Activated T-cell treated with anti-CD3 and anti-CD28 coated beads for 24 hours (primary cell): ENCODE results near the gene SPATA25.

Source experiments
- DNase-seq: peaks from one replicate; pipeline ENCODE4 v3.0.0-alpha.2; 2020; ENCODE audit warnings: low read depth

SPATA25 gene

GRCh38 chr20:45863543-45864470 lies 23.6 kb downstream of the SPATA25 start:
- no peak for DNase-seq

GRCh38 chr20:45861221-45862075 lies 26.0 kb downstream of the SPATA25 start:
- DNase-seq = no peak

GRCh38 chr20:45860560-45861220 lies 26.7 kb downstream of the SPATA25 start:
- no peak for DNase-seq

DNA sequence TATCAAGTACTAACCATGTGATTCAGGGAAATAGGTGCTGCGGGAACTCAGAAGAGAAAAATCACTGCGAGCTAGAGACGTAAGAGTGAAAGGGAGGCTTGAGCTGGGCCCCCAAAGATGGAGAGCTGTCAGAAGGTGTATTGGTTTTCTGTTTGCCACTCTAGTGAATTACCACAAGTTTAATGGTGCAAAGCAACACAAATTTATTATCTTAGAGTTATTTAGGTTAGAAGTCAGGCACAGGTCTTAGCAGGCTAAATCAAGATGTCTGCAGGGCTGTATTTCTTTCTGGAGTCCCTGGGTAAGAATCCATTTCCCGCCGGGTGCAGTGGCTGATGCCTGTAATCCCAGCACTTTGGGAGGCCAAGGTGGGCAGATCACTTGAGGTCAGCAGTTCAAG lies 27.5 kb downstream of the SPATA25 start:
- DNase-seq = no peak

- no peak for DNase-seq
Observed at GRCh38 chr20:45857882-45858216, 29.6 kb downstream of the SPATA25 start.

GRCh38 chr20:45857114-45857881 lies 30.1 kb downstream of the SPATA25 start, which contains the start of the genes ACOT8 and ZSWIM3:
Gene ACOT8, minus strand, starts transcription at chr20:45857392. Its CDS starts 77 bp downstream, at chr20:45857315.
Gene ZSWIM3, plus strand, starts transcription at chr20:45857614. Its CDS starts 212 bp downstream, at chr20:45857826.
- peak; percentile 94 for DNase-seq

- no peak for DNase-seq
Observed at GRCh38 chr20:45853484-45853883, 33.9 kb downstream of the SPATA25 start.

DNA sequence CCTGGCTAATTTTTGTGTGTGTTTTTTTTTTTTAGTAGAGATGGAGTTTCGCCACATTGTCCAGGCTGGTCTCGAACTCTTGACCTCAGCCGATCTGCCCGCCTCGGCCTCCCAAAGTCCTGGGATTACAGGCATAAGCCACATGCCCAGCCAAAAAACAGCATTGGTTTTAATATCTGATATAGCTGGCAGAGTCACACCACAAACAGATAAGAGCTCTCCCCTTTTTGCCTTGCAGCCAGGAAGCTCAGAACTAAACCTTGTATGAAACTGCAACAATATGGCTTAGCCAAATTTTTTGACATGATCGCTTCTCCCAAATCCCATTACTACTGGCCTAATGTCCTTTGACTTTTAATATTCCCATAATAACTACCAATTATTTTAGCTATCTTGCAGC lies 35.1 kb downstream of the SPATA25 start:
- DNase-seq = no peak

DNA sequence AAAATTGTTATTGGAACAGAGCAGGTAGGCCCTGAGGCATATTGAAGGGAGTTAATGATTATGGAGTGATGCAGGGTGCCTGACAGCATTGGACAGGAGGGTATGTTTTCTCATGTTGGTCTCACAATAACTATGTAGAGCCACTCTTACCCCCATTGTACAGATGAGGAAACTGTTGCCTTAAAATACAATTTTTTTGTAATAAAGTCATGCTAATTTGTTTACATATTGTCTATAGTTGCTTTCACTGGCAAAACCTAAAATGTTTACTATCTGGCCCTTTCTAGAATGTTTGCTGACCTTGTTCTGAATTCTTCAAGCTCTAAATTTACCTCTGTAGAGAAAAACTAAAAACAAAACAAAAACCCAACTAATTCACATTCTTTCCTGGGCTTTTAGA lies 35.9 kb downstream of the SPATA25 start:
- DNase-seq = no peak

DNA sequence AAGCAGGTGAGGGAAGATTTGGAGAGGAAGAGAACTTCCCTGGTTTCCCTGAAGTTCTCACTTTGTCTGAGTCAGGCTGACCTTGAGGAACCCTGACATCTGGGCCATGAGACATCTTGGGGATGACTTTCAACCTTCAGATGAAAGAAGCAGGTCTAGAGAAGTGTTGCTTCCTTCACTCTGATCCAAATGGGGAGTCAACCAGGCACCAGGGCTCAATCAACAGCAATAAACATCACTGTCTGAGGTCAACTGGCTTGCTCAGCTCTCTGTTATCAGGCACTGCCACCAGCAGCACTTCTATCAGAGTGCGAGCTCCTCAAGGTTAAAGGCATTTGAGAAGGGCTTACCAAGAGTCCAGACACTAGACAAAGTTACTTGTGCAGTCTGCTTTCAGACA lies 36.5 kb downstream of the SPATA25 start:
- DNase-seq = no peak

DNA sequence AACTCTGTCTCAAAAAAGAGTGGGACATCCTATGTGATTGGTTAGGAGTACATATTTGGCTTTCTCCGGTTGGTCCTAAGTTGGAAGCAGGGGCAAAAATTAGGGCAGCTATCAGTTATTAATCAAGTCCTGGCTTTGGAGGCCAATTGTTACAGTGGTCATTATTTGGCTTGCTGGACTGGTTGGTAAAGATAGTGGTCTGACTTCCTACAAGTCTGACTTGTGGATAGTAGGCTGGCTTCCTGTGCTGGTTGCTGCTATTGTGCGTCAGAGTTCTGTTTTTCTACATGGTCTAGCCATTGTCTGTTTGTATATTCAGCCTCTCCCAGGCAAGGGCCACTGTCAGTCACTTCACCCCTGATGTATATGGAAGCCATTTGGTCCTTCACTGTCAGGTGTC lies 37.2 kb downstream of the SPATA25 start:
- DNase-seq = no peak

GRCh38 chr20:45848969-45849582 lies 38.3 kb downstream of the SPATA25 start:
- DNase-seq = no peak

DNA sequence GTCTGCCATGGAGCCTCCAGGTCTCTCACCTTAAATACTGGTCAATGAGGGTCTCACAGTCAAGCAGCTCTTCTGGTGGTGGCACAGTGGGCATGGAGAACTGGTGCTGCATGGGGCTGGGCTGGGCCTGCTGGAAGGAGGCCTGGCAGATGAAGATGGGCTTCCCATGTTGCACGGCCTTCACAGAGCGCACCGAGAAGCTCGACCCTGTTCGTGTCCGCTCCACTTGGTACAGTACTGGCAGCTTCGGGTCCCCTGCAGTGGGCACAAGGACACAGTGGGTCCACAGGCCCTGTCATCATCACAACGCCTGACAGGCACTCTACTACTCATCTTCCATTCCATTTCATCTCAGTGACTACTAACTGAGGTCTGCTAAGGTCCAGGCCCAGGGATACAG lies 39.0 kb downstream of the SPATA25 start:
- no peak for DNase-seq

DNA sequence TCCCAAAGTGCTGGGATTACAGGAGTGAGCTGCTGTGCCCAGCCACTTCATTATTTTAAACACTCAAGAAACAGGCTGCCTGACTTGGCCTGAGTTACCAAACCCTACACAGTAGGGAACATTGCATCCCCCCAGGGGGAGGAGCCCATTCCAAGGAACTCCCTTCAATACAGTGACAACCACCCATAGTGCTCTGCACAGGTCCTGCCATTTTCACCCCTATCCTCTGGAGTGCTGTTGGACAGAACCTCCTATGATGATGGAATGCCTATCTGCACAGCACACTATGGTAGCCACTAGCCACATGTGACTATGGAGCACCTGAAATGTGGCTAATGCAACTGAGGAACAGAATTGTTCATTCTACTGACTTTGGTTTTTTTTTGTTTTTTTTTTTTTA lies 42.0 kb downstream of the SPATA25 start:
- DNase-seq = no peak

- no peak for DNase-seq
Observed at GRCh38 chr20:45843506-45843905, 43.9 kb downstream of the SPATA25 start.

- no peak for DNase-seq
Observed at GRCh38 chr20:45842169-45842812, 45.1 kb downstream of the SPATA25 start.

GRCh38 chr20:45841407-45842129 lies 45.9 kb downstream of the SPATA25 start:
- no peak for DNase-seq

DNA sequence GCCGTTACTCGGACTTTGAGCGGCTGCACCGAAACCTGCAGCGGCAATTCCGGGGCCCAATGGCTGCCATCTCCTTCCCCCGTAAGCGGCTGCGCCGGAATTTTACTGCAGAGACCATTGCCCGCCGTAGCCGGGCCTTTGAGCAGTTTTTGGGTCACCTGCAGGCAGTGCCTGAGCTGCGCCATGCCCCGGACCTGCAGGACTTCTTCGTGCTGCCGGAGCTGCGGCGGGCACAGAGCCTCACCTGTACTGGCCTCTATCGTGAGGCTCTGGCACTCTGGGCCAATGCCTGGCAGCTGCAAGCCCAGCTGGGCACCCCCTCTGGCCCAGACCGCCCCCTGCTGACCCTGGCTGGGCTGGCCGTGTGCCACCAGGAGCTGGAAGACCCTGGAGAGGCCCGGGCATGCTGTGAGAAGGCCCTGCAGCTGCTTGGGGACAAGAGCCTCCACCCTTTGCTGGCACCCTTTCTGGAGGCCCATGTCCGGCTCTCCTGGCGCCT lies 46.7 kb downstream of the SPATA25 start:
- DNase-seq = no peak

DNA sequence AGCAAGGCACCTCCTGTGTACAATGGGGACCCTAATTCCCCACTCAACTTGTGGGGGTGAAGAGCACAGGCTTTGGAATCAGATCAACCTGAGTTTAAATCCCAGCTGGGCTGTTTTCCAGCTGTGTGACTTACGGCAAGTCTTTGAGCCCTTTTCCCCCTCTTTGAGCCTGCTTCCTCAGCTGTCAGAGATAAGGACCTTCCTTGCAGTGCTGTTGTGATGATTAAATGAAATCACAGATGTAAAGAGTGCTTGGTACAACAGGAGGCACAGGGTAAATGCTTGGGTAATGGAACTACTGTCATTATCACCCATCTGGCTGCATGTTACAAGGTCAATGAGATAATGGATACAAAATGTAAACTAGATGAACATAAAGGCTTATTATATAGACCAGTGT lies 50.6 kb downstream of the SPATA25 start:
- DNase-seq = no peak
